Peyer's patch (tissue), 4 donors: Measurements from ENCODE around the gene SLC25A13. TPM values are rescaled to one million over a fixed set of nuclear protein-coding genes. Genes with fewer than 3 reads are reported as not detected.

ENCODE experiments used
- DNase-seq, 3 donors: peaks; one replicate each; pipeline ENCODE4 v3.0.0-alpha.2; 2017 to 2019
- H3K27ac ChIP-seq, 4 donors: fragments of 200-600 bp; sonication (generic); one replicate each; pipeline ENCODE4 v1.5.1; 2016 to 2019
- H3K27me3 ChIP-seq, 2 donors: fragments of 200-600 bp; sonication (generic); one replicate each; pipeline ENCODE4 v1.5.1; 2019
- H3K36me3 ChIP-seq, 3 donors: fragments of 200-600 bp; sonication (generic); one replicate each; pipeline ENCODE4 v1.5.1; 2016 to 2019
- H3K4me1 ChIP-seq, 4 donors: fragments of 200-600 bp; sonication (generic); one replicate each; pipeline ENCODE4 v1.5.1; 2016 to 2019
- H3K4me3 ChIP-seq, 4 donors: fragments of 200-600 bp; sonication (generic); 1 replicate in 3 of 4; 2 replicates in 1 of 4; pipeline ENCODE4 v1.5.1; 2016 to 2019; ENCODE audit warnings: mild to moderate bottlenecking in 1 of 4
- H3K9me3 ChIP-seq, 4 donors: fragments of 200-600 bp; sonication (generic); one replicate each; pipeline ENCODE4 v1.5.1; 2016 to 2019; ENCODE audit warnings: mild to moderate bottlenecking in 1 of 4
- CTCF ChIP-seq, 6 experiments: fragments of 450-650 bp in 4 of 6; fragments of 200-600 bp in 2 of 6; sonication (generic) in 1 of 6; IDR thresholded peaks; one replicate each; pipeline ENCODE4 v1.5.1; 2017 to 2019; ENCODE audit warnings: antibody characterized with exemption in 6 of 6, mild to moderate bottlenecking in 3 of 6, moderate library complexity in 1 of 6
- POLR2A ChIP-seq, 2 donors: fragments of 450-650 bp; IDR thresholded peaks; one replicate each; pipeline ENCODE4 v1.5.1; 2017; ENCODE audit warnings: antibody characterized with exemption in 2 of 2, mild to moderate bottlenecking in 2 of 2, moderate library complexity in 2 of 2
- total RNA-seq, 4 donors: library from RNA; depleted of rRNA; stranded (reverse); fragments of >200 nt; gene quantifications; one replicate each; pipeline ENCODE4 v1.1.0, GENCODE V29; 2016

SLC25A13 gene
- total RNA-seq, 4 donors from 2014 or later: 16.5 to 87.8 (median 60.3) TPM

GRCh38 chr7:96199421-96199820 is 122.5 kb downstream of the SLC25A13 start:
- H3K27me3 ChIP-seq: no peaks in the 10 kb centered on the region
- TF ChIP-seq CTCF (IDR thresholded peaks at IDR 0.05) (no peak), POLR2A (IDR thresholded peaks at IDR 0.05) (no peak)
- H3K9me3 ChIP-seq: no peaks in the 10 kb centered on the region
- no peak for DNase-seq
- H3K4me1 ChIP-seq: no peaks in the 10 kb centered on the region
- no peak overlapping the region for H3K4me3 ChIP-seq
- H3K36me3 ChIP-seq: no peaks in the 10 kb centered on the region
- no peak overlapping the region for H3K27ac ChIP-seq

GRCh38 chr7:96198047-96198636 is 123.8 kb downstream of the SLC25A13 start:
- Histone ChIP-seq H3K27me3 (no peaks in the 10 kb centered on the region), H3K4me1 (no peaks in the 10 kb centered on the region), H3K9me3 (no peaks in the 10 kb centered on the region), H3K36me3 (peaks cover 0 to 3% (median 0%) of the 10 kb centered on the region in 3 donors), H3K4me3 (no peak overlapping the region), H3K27ac (no peak overlapping the region)
- DNase-seq: no peak
- TF ChIP-seq CTCF (IDR thresholded peaks at IDR 0.05) (no peak), POLR2A (IDR thresholded peaks at IDR 0.05) (no peak)

- H3K4me3 ChIP-seq: no peak overlapping the region
Observed at GRCh38 chr7:96196676-96197075, 125.2 kb downstream of the SLC25A13 start.

GRCh38 chr7:96189129-96189820 is 132.6 kb downstream of the SLC25A13 start:
- Histone ChIP-seq H3K4me1 (no peaks in the 10 kb centered on the region), H3K27ac (no peak overlapping the region), H3K9me3 (no peaks in the 10 kb centered on the region), H3K36me3 (peaks cover 0 to 60% (median 4%) of the 10 kb centered on the region in 3 donors), H3K4me3 (no peak overlapping the region), H3K27me3 (no peaks in the 10 kb centered on the region)
- no peak for TF ChIP-seq CTCF (IDR thresholded peaks at IDR 0.05)
- TF ChIP-seq POLR2A (IDR thresholded peaks at IDR 0.05): no peak
- no peak for DNase-seq

More at GRCh38 chr7:96196676-96197075, 125.2 kb downstream of the SLC25A13 start:
- Histone ChIP-seq H3K36me3 (peaks cover 0 to 18% (median 4%) of the 10 kb centered on the region in 3 donors), H3K27me3 (no peaks in the 10 kb centered on the region), H3K4me1 (no peaks in the 10 kb centered on the region), H3K27ac (no peak overlapping the region), H3K9me3 (no peaks in the 10 kb centered on the region)
- no peak for DNase-seq
- TF ChIP-seq POLR2A (IDR thresholded peaks at IDR 0.05): no peak
- TF ChIP-seq CTCF (IDR thresholded peaks at IDR 0.05): no peak

- Histone ChIP-seq H3K27ac (no peak overlapping the region), H3K27me3 (no peaks in the 10 kb centered on the region), H3K36me3 (peaks cover 0 to 67% (median 4%) of the 10 kb centered on the region in 3 donors), H3K4me3 (no peak overlapping the region), H3K9me3 (no peaks in the 10 kb centered on the region), H3K4me1 (no peaks in the 10 kb centered on the region)
- no peak for DNase-seq
- TF ChIP-seq POLR2A (IDR thresholded peaks at IDR 0.05) (no peak), CTCF (IDR thresholded peaks at IDR 0.05) (no peak)
Observed at GRCh38 chr7:96188591-96188991, 133.3 kb downstream of the SLC25A13 start.
